HepG2 (cell line): ENCODE measurements around the gene SPTBN4. TPM values are rescaled to one million over a fixed set of nuclear protein-coding genes. Genes with fewer than 3 reads are reported as not detected.
A peak's percentile ranks its signal among the peaks of the same experiment; 100 is the strongest.

Source experiments
- ATAC-seq: fragments of 200-7000 bp; cut with Tn5 transposase; 3 replicates; pipeline ENCODE4 v1.9.1; 2020; ENCODE audit warnings: mild to moderate bottlenecking, moderate library complexity
- BruUV-seq: library from RNA; stranded (reverse); fragments of 400-500 nt; replicated peaks from 2 replicates; lab custom pipeline; 2021; lab: Mats Ljungman, UMichigan
- CTCF ChIA-PET: fragments of 300-600 bp; formaldehyde crosslinking; extraction: SDS; loops from one replicate; lab custom pipeline; 2021; ENCODE audit warnings: low total read pairs, inconsistent platforms, low intra/inter-chr PET ratio; lab: Yijun Ruan, JAX
- POLR2A ChIA-PET: fragments of 350-600 bp; sonication (Branson Sonifier 250); formaldehyde crosslinking; loops from one replicate; lab custom pipeline; 2020; ENCODE audit warnings: antibody characterized with exemption, inconsistent platforms; lab: Yijun Ruan, JAX
- DNase-seq: peaks from one replicate; pipeline ENCODE4 v3.0.0-alpha.2; 2015; ENCODE audit warnings: low spot score
- FAIRE-seq: peaks from 3 replicates; lab custom pipeline; 2011; peaks lifted over from hg19 to GRCh38; lab: Jason Lieb, UNC
- H2AFZ ChIP-seq: one replicate; pipeline ENCODE4 v1.6.1; 2011; ENCODE audit warnings: low read length, inconsistent platforms
- H3K27ac ChIP-seq: fragments of 300-600 bp; 3 replicates; pipeline ENCODE4 v1.8.0; 2011; ENCODE audit warnings: mixed run types, mild to moderate bottlenecking, mixed read lengths, low read length, inconsistent platforms; ENCODE audit not compliant: insufficient read depth; ENCODE audit errors: extremely low read length
- H3K27me3 ChIP-seq, 2 experiments: fragments of 200-600 bp in 1 of 2; 2 replicates in 1 of 2; 3 replicates in 1 of 2; pipeline versions ENCODE4 v1.6.0 to v1.8.0; 2011; ENCODE audit warnings: low read length in 2 of 2, mild to moderate bottlenecking in 2 of 2, moderate library complexity in 2 of 2, inconsistent platforms in 1 of 2; ENCODE audit not compliant: insufficient read depth in 2 of 2, control insufficient read depth in 1 of 2
- H3K36me3 ChIP-seq, 2 experiments: fragments of 200-600 bp in 1 of 2; replicated peaks in 1 of 2; 2 replicates in 1 of 2; 3 replicates in 1 of 2; pipeline versions ENCODE4 v1.5.1 to v1.8.0; 2011; ENCODE audit warnings: low read length in 2 of 2, inconsistent platforms in 1 of 2; ENCODE audit not compliant: insufficient read depth in 2 of 2, control insufficient read depth in 1 of 2
- H3K4me1 ChIP-seq: 2 replicates; pipeline ENCODE4 v1.5.1; 2012; ENCODE audit warnings: low read length, inconsistent platforms; ENCODE audit not compliant: insufficient read depth
- H3K4me2 ChIP-seq: 2 replicates; pipeline ENCODE4 v1.6.0; 2011; ENCODE audit warnings: low read depth, low read length, inconsistent platforms
- H3K4me3 ChIP-seq, 3 experiments: fragments of 200-600 bp in 1 of 3; sonication (generic), shearing (Covaris generic) in 1 of 3; replicated peaks in 1 of 3; 2 replicates each; pipeline ENCODE4 v1.5.1; 2011 to 2016; ENCODE audit warnings: low read length in 3 of 3, inconsistent platforms in 2 of 3, low read depth in 2 of 3, mild to moderate bottlenecking in 2 of 3, control low read depth in 1 of 3, mixed read lengths in 1 of 3; ENCODE audit not compliant: insufficient read depth in 1 of 3
- H3K79me2 ChIP-seq: one replicate; pipeline ENCODE4 v1.6.1; 2011; ENCODE audit warnings: low read length, inconsistent platforms; ENCODE audit not compliant: insufficient read depth
- H3K9ac ChIP-seq: 2 replicates; pipeline ENCODE4 v1.6.0; 2011; ENCODE audit warnings: mild to moderate bottlenecking, low read depth, low read length, inconsistent platforms; ENCODE audit not compliant: insufficient read depth
- H3K9me3 ChIP-seq: 2 replicates; pipeline ENCODE4 v1.5.1; 2012; ENCODE audit warnings: mild to moderate bottlenecking, low read length
- H4K20me1 ChIP-seq: 2 replicates; pipeline ENCODE4 v1.6.0; 2011; ENCODE audit warnings: inconsistent platforms, mild to moderate bottlenecking, low read length, moderate library complexity; ENCODE audit not compliant: insufficient read depth
- EP300 ChIP-seq, 3 experiments: sonication (generic) in 1 of 3; formaldehyde crosslinking in 1 of 3; IDR thresholded peaks; 2 replicates each; pipeline versions ENCODE4 v1.5.1 to v1.6.1; 2011 to 2020; ENCODE audit warnings: low read depth in 2 of 3, low read length in 2 of 3, borderline replicate concordance in 1 of 3, improper control_type of control experiment in 1 of 3, mild to moderate bottlenecking in 1 of 3, missing genetic modification reagents in 1 of 3, moderate library complexity in 1 of 3
- NFKB2 ChIP-seq: sonication (generic); formaldehyde crosslinking; IDR thresholded peaks from 2 replicates; pipeline ENCODE4 v1.4.0; 2020; ENCODE audit warnings: missing genetic modification reagents, borderline replicate concordance
- REPIN1 ChIP-seq: sonication (generic); formaldehyde crosslinking; IDR thresholded peaks from 2 replicates; pipeline ENCODE4 v1.8.0; 2022; ENCODE audit warnings: missing genetic modification reagents, low read depth, mild to moderate bottlenecking, borderline replicate concordance
- SSRP1 ChIP-seq: IDR thresholded peaks from 2 replicates; pipeline ENCODE4 v1.6.1; 2016; ENCODE audit warnings: control low read depth
- ZNF136 ChIP-seq: sonication (generic); formaldehyde crosslinking; IDR thresholded peaks from 2 replicates; pipeline ENCODE4 v1.8.1; 2022; ENCODE audit warnings: low read depth, mild to moderate bottlenecking, moderate library complexity, missing genetic modification reagents
- ZNF720 ChIP-seq: sonication (generic); formaldehyde crosslinking; IDR thresholded peaks from 2 replicates; pipeline ENCODE4 v1.4.0; 2020; ENCODE audit warnings: missing genetic modification reagents
- WGBS: methylation state at CpG from one replicate; pipeline ENCODE4 v1.1.6; 2017; ENCODE audit warnings: low lambda C conversion rate; 5-methylcytosine and 5-hydroxymethylcytosine counted together
- in situ Hi-C: cut with HindIII; loops from 2 replicates; pipeline ENCODE4 v1.10.0; 2017; ENCODE audit warnings: low pct_unique_long_range_greater_than_20kb; ENCODE audit not compliant: extremely low pct_ligation_motif_present
- intact Hi-C: fragments of 100-400 bp; cut with micrococcal nuclease; formaldehyde crosslinking; loops from one replicate; pipeline ENCODE4 v1.10.0; 2022; ENCODE audit not compliant: unreplicated experiment
- polyA plus RNA-seq, 8 experiments: library from polyadenylated mRNA; depleted of rRNA in 3 of 8; stranded (reverse) in 7 of 8; unstranded in 1 of 8; fragments of >200 nt; fragmentation: Illumina TruSeq in 4 of 8; extraction: Trizol in 4 of 8; gene quantifications; 2 replicates each; pipeline versions ENCODE4 v1.2.1 to v1.2.3, GENCODE V29; 2011 to 2016; ENCODE audit warnings: low read depth in 4 of 8, missing spikeins in 1 of 8, mixed read lengths in 1 of 8; ENCODE audit not compliant: insufficient read depth in 1 of 8
- total RNA-seq, 5 experiments: library from RNA; depleted of rRNA; stranded (reverse); fragments of >200 nt; fragmentation: Illumina TruSeq; extraction: Trizol; gene quantifications; 2 replicates each; pipeline ENCODE4 v1.2.3, GENCODE V29; 2016; ENCODE audit warnings: low read depth in 1 of 5
- TF ChIP-seq, protein P1 (sequence below): sonication (generic); formaldehyde crosslinking; IDR thresholded peaks from 2 replicates; pipeline ENCODE4 v1.5.0; 2020; ENCODE audit warnings: missing genetic modification reagents
- TF ChIP-seq, protein P2 (sequence below): sonication (generic); formaldehyde crosslinking; IDR thresholded peaks from 2 replicates; pipeline ENCODE4 v1.5.1; 2020; ENCODE audit warnings: missing genetic modification reagents, mild to moderate bottlenecking, borderline replicate concordance
- TF ChIP-seq, protein P3 (sequence below): sonication (generic); formaldehyde crosslinking; IDR thresholded peaks from 2 replicates; pipeline ENCODE4 v1.8.1; 2023; ENCODE audit warnings: missing genetic modification reagents, mild to moderate bottlenecking, borderline replicate concordance

SPTBN4 gene
- total and polyA plus RNA-seq, 2 of the 13 experiments (the other 11 are each of a cell fraction or from before 2014, with no cell fraction given), result 0.11 TPM

DNA sequence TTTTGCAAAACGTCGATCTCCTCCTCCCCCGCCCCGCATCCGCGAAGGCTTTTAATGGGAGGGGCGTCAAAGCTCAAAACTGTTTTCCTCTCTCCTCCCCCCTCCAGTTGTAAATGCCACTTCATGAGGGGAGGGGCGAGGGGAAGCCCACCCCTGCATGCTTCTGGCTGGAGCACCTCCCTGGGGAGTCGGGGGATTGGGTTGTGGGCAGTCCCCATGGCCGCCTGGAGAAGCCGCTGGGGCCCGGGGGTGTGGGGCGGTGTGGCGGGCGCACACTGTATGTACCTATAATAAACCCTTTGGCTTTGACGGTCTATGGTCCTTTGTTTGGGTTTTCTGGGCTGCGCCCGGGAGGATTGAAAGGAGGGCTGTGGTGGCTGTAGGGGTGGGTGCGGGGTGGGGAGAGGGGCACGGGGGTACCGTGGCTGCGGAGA, 109.4 kb downstream of the SPTBN4 start:
- FAIRE-seq, result no peak
- no peak overlapping the region for H2AFZ ChIP-seq
- no peaks in the 10 kb centered on the region for H4K20me1 ChIP-seq
- H3K27me3 ChIP-seq, result no peaks in the 10 kb centered on the region
- peaks cover 25% of the 10 kb centered on the region for H3K4me1 ChIP-seq
- H3K4me2 ChIP-seq, result peak overlapping the region; percentile 82
- in situ Hi-C loops (no loop called here), intact Hi-C loops (no loop called here)
- CTCF ChIA-PET, result no interaction called here
- DNase-seq, result no peak
- peak; percentile 23 for ATAC-seq
- H3K9me3 ChIP-seq, result no peaks in the 10 kb centered on the region
- POLR2A ChIA-PET, result no interaction called here
- peak overlapping the region; percentile 80 to 92 (median 85); a peak in 5 of 6 replicates for H3K4me3 ChIP-seq
- TF ChIP-seq, protein P1, sequence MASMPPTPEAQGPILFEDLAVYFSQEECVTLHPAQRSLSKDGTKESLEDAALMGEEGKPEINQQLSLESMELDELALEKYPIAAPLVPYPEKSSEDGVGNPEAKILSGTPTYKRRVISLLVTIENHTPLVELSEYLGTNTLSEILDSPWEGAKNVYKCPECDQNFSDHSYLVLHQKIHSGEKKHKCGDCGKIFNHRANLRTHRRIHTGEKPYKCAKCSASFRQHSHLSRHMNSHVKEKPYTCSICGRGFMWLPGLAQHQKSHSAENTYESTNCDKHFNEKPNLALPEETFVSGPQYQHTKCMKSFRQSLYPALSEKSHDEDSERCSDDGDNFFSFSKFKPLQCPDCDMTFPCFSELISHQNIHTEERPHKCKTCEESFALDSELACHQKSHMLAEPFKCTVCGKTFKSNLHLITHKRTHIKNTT (CRISPR knock-in tag), result no peak
- TF ChIP-seq EP300 (IDR thresholded peaks at IDR 0.05; ENCODE audit: low read depth in 2 of 2, low read length in 2 of 2) (no peak), EP300 (CRISPR knock-in tag; IDR thresholded peaks at IDR 0.05; ENCODE audit: borderline replicate concordance) (no peak), REPIN1 (no peak), SSRP1 (CRISPR knock-in tag) (no peak), ZNF136 (no peak), NFKB2 (CRISPR knock-in tag) (no peak), ZNF720 (no peak)
- TF ChIP-seq, protein P2, sequence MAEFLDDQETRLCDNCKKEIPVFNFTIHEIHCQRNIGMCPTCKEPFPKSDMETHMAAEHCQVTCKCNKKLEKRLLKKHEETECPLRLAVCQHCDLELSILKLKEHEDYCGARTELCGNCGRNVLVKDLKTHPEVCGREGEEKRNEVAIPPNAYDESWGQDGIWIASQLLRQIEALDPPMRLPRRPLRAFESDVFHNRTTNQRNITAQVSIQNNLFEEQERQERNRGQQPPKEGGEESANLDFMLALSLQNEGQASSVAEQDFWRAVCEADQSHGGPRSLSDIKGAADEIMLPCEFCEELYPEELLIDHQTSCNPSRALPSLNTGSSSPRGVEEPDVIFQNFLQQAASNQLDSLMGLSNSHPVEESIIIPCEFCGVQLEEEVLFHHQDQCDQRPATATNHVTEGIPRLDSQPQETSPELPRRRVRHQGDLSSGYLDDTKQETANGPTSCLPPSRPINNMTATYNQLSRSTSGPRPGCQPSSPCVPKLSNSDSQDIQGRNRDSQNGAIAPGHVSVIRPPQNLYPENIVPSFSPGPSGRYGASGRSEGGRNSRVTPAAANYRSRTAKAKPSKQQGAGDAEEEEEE, result no peak
- TF ChIP-seq, protein P3, sequence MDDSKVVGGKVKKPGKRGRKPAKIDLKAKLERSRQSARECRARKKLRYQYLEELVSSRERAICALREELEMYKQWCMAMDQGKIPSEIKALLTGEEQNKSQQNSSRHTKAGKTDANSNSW, result no peak
- WGBS, result 47% methylated on average over 22 of the region's 22 CpGs
- BruUV-seq, result no TSS peak
- 0 out of 5 replicates have a peak, but pooled peaks cover 0 to 1% of the 10 kb centered on the region in 2 experiments for H3K36me3 ChIP-seq
- H3K79me2 ChIP-seq, result no peaks in the 10 kb centered on the region
- no peak overlapping the region for H3K27ac ChIP-seq
- H3K9ac ChIP-seq, result no peak overlapping the region
